GM21786 (cell line): Measurements from ENCODE around the gene DNAJB9.
A peak's percentile ranks its signal among the peaks of the same experiment; 100 is the strongest.
"Not testable (repeated sequence)": the region's sequence is repeated elsewhere in the genome, so short reads cannot be mapped to it uniquely, and the experiment has no call there.

Experiments used
- ATAC-seq: cut with Tn5 transposase; IDR thresholded peaks from one replicate; pipeline ENCODE4 v1.9.1; 2021; ENCODE audit not compliant: unreplicated experiment

DNAJB9 gene

DNA sequence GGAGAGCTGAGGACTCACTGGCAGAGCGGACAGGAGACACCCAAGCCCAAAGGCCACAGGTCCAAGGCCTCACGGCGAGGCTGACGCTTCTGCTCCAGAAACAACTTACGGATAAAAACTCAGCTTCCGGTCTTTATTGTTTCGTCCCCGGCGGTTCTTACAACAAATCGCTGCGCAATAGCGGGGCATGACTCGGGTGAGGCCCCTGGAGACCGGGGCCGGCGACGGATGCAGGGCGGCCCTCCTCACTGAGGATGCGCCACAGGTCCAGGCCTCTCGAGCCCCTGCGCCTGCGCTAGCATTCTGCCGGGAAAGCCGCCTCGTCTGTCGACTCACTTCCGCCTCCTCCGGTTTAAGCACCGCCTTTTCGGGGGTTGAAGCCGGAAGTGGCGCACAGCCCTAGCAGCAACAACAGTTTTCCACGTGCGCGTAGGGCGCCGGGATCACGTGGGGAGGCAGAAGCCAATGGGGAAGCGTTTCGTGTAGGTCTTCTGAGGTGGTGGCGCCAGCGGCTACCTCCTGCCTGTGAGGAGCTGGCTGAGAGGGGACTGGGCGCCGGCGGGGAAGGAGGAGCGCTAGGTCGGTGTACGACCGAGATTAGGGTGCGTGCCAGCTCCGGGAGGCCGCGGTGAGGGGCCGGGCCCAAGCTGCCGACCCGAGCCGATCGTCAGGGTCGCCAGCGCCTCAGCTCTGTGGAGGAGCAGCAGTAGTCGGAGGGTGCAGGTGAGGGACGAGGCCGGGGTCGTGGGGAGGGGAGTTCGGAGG, at the start of gene DNAJB9, which contains the start of gene THAP5:
Gene DNAJB9, plus strand, starts transcription at position 494 of the 765 bp plus-strand sequence. CDS start 1,853 bp downstream, outside the sequence.
Gene THAP5, minus strand, starts transcription at position 326 of the 765 bp plus-strand sequence. Its CDS starts 137 bp downstream, at position 189.
- ATAC-seq, result peak; percentile 92

DNA sequence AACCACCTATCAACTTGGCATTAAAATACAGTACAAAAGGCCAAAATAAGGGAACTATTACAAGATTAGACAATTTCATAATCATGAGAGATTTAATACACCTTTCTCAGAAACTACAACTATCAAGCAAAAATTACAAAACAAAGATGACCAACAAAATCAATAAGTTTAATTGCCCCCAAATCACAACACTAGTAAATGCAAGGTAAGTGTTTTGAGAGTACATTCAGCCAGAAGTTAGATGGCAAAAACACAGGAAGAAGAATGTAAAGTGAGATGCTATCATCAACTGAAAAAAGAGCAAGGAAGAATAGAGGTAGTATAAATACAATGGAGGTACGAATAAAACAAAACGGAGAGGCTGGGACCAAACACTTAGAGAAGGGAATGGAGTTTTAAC, 46.9 kb upstream of the DNAJB9 start:
- no peak for ATAC-seq

DNA sequence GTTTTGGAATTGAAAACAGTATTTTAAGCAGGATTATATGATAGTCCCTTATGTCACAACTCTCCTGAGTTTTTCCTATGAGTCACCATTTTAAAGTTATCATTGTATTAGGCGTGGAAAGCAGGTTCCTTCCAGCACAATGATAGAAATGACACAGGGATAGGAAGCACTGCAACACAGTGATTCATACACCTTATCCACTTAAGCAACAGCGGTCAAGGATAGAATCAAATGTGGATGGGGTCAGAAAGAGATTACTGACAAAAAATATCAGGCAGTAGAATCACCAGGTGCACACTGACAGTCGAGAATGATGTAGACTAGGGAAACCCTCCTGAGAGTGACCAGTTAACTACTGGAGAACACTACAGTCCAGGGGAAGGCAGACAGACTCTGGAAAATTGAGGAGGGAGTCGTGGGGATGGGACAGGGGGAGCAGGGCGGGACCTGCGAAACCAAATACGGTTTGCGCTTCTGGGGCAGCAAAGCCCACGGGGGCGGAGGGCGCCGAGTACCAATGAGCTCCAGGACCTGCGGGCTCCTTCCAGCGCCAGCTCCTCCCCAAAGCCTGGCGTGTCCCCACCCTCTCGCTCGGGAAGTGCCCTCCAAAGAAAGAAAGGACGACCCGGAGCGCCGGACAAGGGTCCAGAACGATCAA, 44.2 kb upstream of the DNAJB9 start:
- peak; percentile 50 for ATAC-seq

- peak; percentile 87 for ATAC-seq
Measured at GRCh38 chr7:108525985-108526767, 43.5 kb upstream of the DNAJB9 start, which contains the start of gene PNPLA8. Gene PNPLA8, minus strand, starts transcription at chr7:108526135. Its CDS starts 10,644 bp downstream, at chr7:108515491.

- ATAC-seq, result no peak
Measured at GRCh38 chr7:108526768-108527017, 43.0 kb upstream of the DNAJB9 start.

DNA sequence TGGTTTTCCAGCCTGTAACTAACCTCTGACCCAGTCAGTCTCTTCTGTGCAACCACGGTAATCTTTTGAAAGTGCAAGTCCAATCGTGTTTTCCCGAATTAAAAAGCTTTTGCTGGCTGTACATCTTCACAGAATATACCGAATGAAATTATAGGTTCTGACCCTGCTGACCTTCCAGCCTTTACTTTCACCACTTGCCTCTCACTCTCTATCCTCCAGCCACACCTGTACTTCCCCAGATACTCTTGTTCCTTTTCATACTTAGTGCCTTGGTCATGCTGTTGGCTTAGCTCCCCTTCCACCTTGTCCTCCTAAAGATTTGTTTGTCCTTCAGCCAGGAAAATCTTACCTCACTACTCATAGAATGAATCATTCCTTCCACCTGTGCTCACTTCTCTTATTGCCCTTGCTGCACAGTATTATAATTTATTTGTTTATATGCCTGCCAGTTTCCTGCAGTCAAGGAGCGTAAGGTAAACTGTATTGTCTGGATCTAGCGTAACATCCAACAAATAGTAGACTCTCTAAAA, 41.4 kb upstream of the DNAJB9 start:
- ATAC-seq, result no peak

GRCh38 chr7:108529341-108529740, 40.3 kb upstream of the DNAJB9 start:
- no peak for ATAC-seq

GRCh38 chr7:108533712-108534111, 36.0 kb upstream of the DNAJB9 start:
- no peak for ATAC-seq

DNA sequence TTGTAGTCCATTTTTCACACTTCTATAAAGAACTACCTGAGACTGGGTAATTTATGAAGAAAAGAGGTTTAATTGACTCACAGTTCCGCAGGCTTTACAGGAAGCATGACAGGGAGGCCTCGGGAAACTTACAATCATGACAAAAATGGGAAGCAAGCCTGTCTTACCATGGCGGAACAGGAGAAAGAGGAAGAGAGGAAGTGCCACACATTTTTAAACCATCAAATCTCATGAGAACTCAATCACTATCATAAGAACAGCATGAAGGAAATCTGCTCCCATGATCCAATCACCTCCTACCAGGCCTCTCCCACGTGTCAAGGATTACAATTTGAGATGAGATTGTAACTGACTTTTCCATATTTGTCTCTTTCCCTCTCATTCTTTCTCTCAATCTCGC, 34.4 kb upstream of the DNAJB9 start:
- no peak for ATAC-seq

DNA sequence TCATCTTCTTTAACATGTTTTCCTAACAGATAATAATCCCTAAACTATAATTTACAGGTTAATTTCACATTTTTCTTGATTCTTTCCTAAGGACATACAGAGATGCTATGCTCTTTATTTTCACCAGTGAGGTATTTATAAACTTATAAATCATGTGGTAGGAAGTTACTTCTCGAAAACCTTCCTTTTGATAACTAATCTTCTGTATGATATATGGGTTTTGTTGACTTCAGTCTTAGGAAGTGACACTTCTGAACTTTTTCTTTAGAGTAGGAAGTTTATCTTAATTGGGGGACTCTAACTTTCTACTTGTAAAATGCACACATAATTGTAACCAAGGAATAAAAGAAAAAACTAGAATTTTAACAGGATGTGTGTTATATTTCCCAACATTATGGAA, 33.9 kb upstream of the DNAJB9 start:
- no peak for ATAC-seq

- ATAC-seq, result no peak
Measured at GRCh38 chr7:108537229-108537628, 32.4 kb upstream of the DNAJB9 start.

GRCh38 chr7:108538236-108538635, 31.4 kb upstream of the DNAJB9 start:
- ATAC-seq, result not testable (repeated sequence)

GRCh38 chr7:108538685-108539084, 31.0 kb upstream of the DNAJB9 start:
- not testable (repeated sequence) for ATAC-seq

DNA sequence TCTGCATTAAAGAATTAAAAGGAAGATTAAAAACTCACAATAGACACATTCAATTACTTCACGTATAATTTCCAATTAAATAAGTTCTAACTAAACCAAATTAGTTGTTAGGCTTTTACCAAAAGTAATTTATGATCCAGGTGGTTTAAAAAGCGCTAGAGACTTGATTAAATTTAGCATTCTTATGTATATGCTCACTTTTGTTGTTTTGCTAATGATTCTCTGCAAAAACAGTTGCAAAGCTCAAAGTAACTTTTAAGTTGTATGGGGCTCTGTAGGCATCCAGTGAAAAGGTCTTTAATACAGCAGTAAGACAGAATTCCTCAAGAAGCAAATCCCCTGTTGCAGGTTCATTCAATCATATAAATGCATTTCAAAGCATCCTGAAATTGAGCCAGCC, 28.2 kb upstream of the DNAJB9 start:
- ATAC-seq, result no peak

- not testable (repeated sequence) for ATAC-seq
Measured at GRCh38 chr7:108548141-108548896, 21.4 kb upstream of the DNAJB9 start.

DNA sequence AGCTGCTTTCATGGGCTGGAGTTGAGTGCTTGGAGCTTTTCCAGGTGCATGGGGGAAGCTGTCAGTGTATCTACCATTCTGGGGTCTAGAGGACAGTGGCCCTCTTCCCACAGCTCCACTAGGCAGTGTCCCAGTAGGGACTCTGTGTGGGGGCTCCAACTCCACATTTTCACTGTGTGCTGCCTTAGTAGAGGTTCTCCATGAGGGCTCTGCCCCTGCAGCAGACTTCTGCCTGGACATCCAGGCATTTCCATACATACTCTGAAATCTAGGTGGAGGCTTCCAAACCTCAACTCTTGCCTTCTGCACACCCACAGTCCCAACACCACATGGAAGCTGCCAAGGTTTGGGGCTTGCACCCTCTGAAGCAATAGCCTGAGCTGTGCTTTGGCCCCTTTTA, 13.0 kb upstream of the DNAJB9 start:
- ATAC-seq, result not testable (repeated sequence)

DNA sequence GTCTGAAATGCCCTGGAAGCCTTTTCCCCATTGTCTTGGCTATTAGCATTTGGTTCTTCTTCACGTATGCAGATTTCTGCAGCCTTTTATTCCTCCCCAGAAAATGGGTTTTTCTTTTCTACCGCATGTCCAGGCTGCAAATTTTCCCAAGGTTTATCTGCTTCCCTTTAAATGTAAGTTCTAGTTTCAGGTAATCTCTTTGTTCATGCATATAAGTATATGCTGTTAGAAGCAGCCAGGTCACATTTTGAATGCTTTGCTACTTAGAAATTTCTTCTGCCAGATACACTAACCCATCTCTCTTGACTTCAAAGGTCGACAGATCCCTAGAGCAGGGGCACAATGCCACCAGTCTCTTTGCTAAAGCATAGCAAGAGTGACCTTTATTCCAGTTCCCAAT, 12.5 kb upstream of the DNAJB9 start:
- no peak for ATAC-seq

GRCh38 chr7:108557617-108558016, 12.1 kb upstream of the DNAJB9 start:
- no peak for ATAC-seq

DNA sequence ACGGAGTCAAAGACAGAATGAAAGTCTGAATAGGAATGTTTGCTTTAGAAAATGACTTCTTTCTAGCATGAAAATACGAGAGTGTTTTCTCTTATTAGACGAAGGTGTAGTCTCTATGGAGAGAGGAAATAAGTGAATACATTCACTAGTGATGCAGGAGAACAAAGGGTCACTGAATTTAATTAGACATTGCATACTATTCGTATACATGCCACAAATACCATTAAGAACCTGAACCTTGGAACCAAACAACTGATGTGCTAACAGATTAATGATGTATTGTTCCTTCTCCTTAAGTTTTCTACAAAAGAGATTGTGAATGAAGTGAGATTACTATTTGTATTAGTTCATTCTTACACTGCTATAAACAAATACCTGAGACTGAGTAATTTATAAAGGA, 10.4 kb upstream of the DNAJB9 start:
- no peak for ATAC-seq

DNA sequence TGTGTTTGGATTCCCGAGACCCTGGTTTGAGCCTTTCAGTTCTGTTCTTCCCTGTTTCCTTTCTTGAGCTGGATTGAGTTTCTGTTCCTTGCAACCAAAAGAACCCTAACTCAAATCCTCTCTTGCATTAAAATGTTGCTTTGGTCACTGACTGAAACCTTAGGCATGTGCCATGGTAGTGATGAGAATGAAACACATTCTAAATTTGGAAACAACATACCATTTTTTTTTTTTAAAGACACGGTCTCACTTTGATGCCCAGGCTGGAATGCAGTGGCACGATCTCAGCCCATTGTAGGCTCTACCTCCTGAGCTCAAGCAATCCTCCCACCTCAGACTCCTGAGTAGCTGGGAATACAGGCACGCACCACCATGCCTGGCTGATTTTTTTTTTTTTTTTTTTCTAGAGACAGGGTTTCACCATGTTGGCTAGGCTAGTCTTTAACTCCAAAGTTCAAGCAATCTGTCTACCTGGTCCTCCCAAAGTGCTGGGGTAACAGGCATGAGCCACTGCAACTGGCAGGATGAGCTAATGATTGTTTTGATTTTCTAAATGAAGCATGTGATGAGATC, 8.5 kb upstream of the DNAJB9 start:
- ATAC-seq, result no peak
